ENCODE measurements around the gene HAUS2. TPM values are rescaled to one million over a fixed set of nuclear protein-coding genes. Genes with fewer than 3 reads are reported as not detected.
A peak's percentile ranks its signal among the peaks of the same experiment; 100 is the strongest.

HAUS2 gene
- total and polyA plus RNA-seq, 7 experiments from 2014 or later: 12.0 to 35.4 (median 19.1) TPM

- ATAC-seq: peak; percentile 85
- Histone ChIP-seq H3K36me3 (ENCODE audit: control insufficient read depth in 2 of 3, insufficient read depth in 3 of 3, low read length in 3 of 3) (no peaks in the 10 kb centered on the region), H3K4me1 (ENCODE audit: control insufficient read depth in 2 of 2, insufficient read depth in 2 of 2, low read length in 2 of 2) (peaks cover 14 to 38% of the 10 kb centered on the region in 2 donors), H3K27me3 (ENCODE audit: control insufficient read depth in 2 of 2, insufficient read depth in 2 of 2, low read length in 2 of 2) (no peaks in the 10 kb centered on the region), H3K9me3 (ENCODE audit: control insufficient read depth in 2 of 3, low read length in 3 of 3) (no peaks in the 10 kb centered on the region), H3K27ac (ENCODE audit: low read depth, low read length) (no peak overlapping the region), H3K4me3 (ENCODE audit: low read length) (no peak overlapping the region)
- ChIA-PET POLR2A (interaction anchor here (0.8 to 1.5 kb wide), 2 partner anchors 25 to 27 kb away, joined by 3 to 4 read pairs; no protein-coding TSS in a partner anchor), CTCF (interaction anchor here (0.6 kb wide), 1 partner anchor 52 kb away, joined by 3 read pairs; no protein-coding TSS in a partner anchor)
- intact Hi-C loops (cut with micrococcal nuclease): loop anchor here (1.0 to 10.0 kb wide), 4 partner anchors 27 to 63 kb away; partner anchors contain the start of genes HAUS2 (in 1 of the 2), LRRC57 (in 1 of the 2) and STARD9 (in 1 of the 2)
- Mint-ChIP-seq H3K4me1 (peaks cover 38 to 62% (median 48%) of the 10 kb centered on the region in 7 donors), H3K27ac (peak overlapping the region; percentile 11 to 83 (median 64)), H3K4me3 (peak overlapping the region; percentile 35 to 85 (median 71)), H3K27me3 (no peaks in the 10 kb centered on the region), H3K9me3 (peaks cover 0 to 1% (median 0%) of the 10 kb centered on the region in 11 donors), H3K36me3 (peaks cover 0 to 18% (median 0%) of the 10 kb centered on the region in 5 donors)
- DNase-seq: peak in 5 of 9 donors; percentile 7 to 51 (median 9)
Observed at GRCh38 chr15:42608110-42608531, 59.5 kb downstream of the HAUS2 start.

GRCh38 chr15:42608752-42609488 lies 60.3 kb downstream of the HAUS2 start:
- Mint-ChIP-seq H3K4me1 (peaks cover 38 to 56% (median 44%) of the 10 kb centered on the region in 7 donors), H3K9me3 (no peaks in the 10 kb centered on the region), H3K27ac (peak overlapping the region; percentile 20 to 83 (median 72)), H3K27me3 (no peaks in the 10 kb centered on the region), H3K36me3 (peaks cover 0 to 13% (median 0%) of the 10 kb centered on the region in 5 donors), H3K4me3 (peak overlapping the region; percentile 57 to 80 (median 71))
- DNase-seq (peak in 3 of 9 donors; percentile 4 to 19 (median 13)), ATAC-seq (peak; percentile 63)
- POLR2A ChIA-PET: interaction anchor here (0.7 to 1.5 kb wide), 3 partner anchors 25 to 37 kb away, joined by 3 to 4 read pairs (median 3); no protein-coding TSS in a partner anchor
- peaks cover 14 to 38% of the 10 kb centered on the region in 2 donors for H3K4me1 ChIP-seq (ENCODE audit: control insufficient read depth in 2 of 2, insufficient read depth in 2 of 2, low read length in 2 of 2)
- H3K27me3 ChIP-seq (ENCODE audit: control insufficient read depth in 2 of 2, insufficient read depth in 2 of 2, low read length in 2 of 2): no peaks in the 10 kb centered on the region
- no peak overlapping the region for H3K27ac ChIP-seq (ENCODE audit: low read depth, low read length)
- intact Hi-C loops (cut with micrococcal nuclease): loop anchor here (1.0 to 10.0 kb wide), 4 partner anchors 28 to 64 kb away; partner anchors contain the start of genes HAUS2 (in 1 of the 2), LRRC57 (in 1 of the 2) and STARD9 (in 1 of the 2)
- H3K4me3 ChIP-seq (ENCODE audit: low read length): peak overlapping the region; percentile 3
- no peaks in the 10 kb centered on the region for H3K9me3 ChIP-seq (ENCODE audit: control insufficient read depth in 2 of 3, low read length in 3 of 3)
- no peaks in the 10 kb centered on the region for H3K36me3 ChIP-seq (ENCODE audit: control insufficient read depth in 2 of 3, insufficient read depth in 3 of 3, low read length in 3 of 3)
- CTCF ChIA-PET: interaction anchor here (0.6 kb wide), 1 partner anchor 53 kb away, joined by 3 read pairs; no protein-coding TSS in a partner anchor

GRCh38 chr15:42611532-42611931 lies 62.9 kb downstream of the HAUS2 start:
- peaks cover 14 to 19% of the 10 kb centered on the region in 2 donors for H3K4me1 ChIP-seq (ENCODE audit: control insufficient read depth in 2 of 2, insufficient read depth in 2 of 2, low read length in 2 of 2)
- ATAC-seq (no peak), DNase-seq (no peak)
- CTCF ChIA-PET: no interaction called here
- POLR2A ChIA-PET: no interaction called here
- no peak overlapping the region for H3K4me3 ChIP-seq (ENCODE audit: low read length)
- Mint-ChIP-seq H3K27ac (no peak overlapping the region), H3K9me3 (no peaks in the 10 kb centered on the region), H3K4me3 (no peak overlapping the region), H3K27me3 (no peaks in the 10 kb centered on the region), H3K4me1 (peaks cover 17 to 29% (median 20%) of the 10 kb centered on the region in 7 donors), H3K36me3 (peaks cover 0 to 7% (median 0%) of the 10 kb centered on the region in 5 donors)
- H3K36me3 ChIP-seq (ENCODE audit: control insufficient read depth in 2 of 3, insufficient read depth in 3 of 3, low read length in 3 of 3): no peaks in the 10 kb centered on the region
- H3K9me3 ChIP-seq (ENCODE audit: control insufficient read depth in 2 of 3, low read length in 3 of 3): no peaks in the 10 kb centered on the region
- intact Hi-C loops (cut with micrococcal nuclease): no loop called here
- H3K27me3 ChIP-seq (ENCODE audit: control insufficient read depth in 2 of 2, insufficient read depth in 2 of 2, low read length in 2 of 2): no peaks in the 10 kb centered on the region
- H3K27ac ChIP-seq (ENCODE audit: low read depth, low read length): no peak overlapping the region

- peaks cover 0 to 7% (median 0%) of the 10 kb centered on the region in 5 donors for H3K36me3 Mint-ChIP-seq
- Histone ChIP-seq H3K36me3 (ENCODE audit: control insufficient read depth in 2 of 3, insufficient read depth in 3 of 3, low read length in 3 of 3) (no peaks in the 10 kb centered on the region), H3K4me3 (ENCODE audit: low read length) (no peak overlapping the region), H3K27me3 (ENCODE audit: control insufficient read depth in 2 of 2, insufficient read depth in 2 of 2, low read length in 2 of 2) (no peaks in the 10 kb centered on the region), H3K9me3 (ENCODE audit: control insufficient read depth in 2 of 3, low read length in 3 of 3) (no peaks in the 10 kb centered on the region), H3K4me1 (ENCODE audit: control insufficient read depth in 2 of 2, insufficient read depth in 2 of 2, low read length in 2 of 2) (peaks cover 14 to 16% of the 10 kb centered on the region in 2 donors), H3K27ac (ENCODE audit: low read depth, low read length) (no peak overlapping the region)
- DNase-seq (no peak), ATAC-seq (no peak)
- intact Hi-C loops (cut with micrococcal nuclease): no loop called here
- H3K4me3 Mint-ChIP-seq: no peak overlapping the region
- H3K4me1 Mint-ChIP-seq: peaks cover 15 to 23% (median 19%) of the 10 kb centered on the region in 7 donors
- no peak overlapping the region for H3K27ac Mint-ChIP-seq
- CTCF ChIA-PET: no interaction called here
- no peaks in the 10 kb centered on the region for H3K9me3 Mint-ChIP-seq
- POLR2A ChIA-PET: interaction anchor here (0.6 to 0.7 kb wide), 2 partner anchors 114 to 452 kb away, joined by 3 to 4 read pairs; no protein-coding TSS in a partner anchor
- H3K27me3 Mint-ChIP-seq: no peaks in the 10 kb centered on the region
Observed at GRCh38 chr15:42612367-42612912, 63.8 kb downstream of the HAUS2 start.

- Histone ChIP-seq H3K9me3 (ENCODE audit: control insufficient read depth in 2 of 3, low read length in 3 of 3) (no peaks in the 10 kb centered on the region), H3K27me3 (ENCODE audit: control insufficient read depth in 2 of 2, insufficient read depth in 2 of 2, low read length in 2 of 2) (no peaks in the 10 kb centered on the region), H3K4me3 (ENCODE audit: low read length) (no peak overlapping the region), H3K27ac (ENCODE audit: low read depth, low read length) (no peak overlapping the region), H3K36me3 (ENCODE audit: control insufficient read depth in 2 of 3, insufficient read depth in 3 of 3, low read length in 3 of 3) (no peaks in the 10 kb centered on the region), H3K4me1 (ENCODE audit: control insufficient read depth in 2 of 2, insufficient read depth in 2 of 2, low read length in 2 of 2) (no peaks in the 10 kb centered on the region)
- ATAC-seq (no peak), DNase-seq (no peak)
- Mint-ChIP-seq H3K27me3 (no peaks in the 10 kb centered on the region), H3K27ac (no peak overlapping the region), H3K4me3 (no peak overlapping the region), H3K9me3 (no peaks in the 10 kb centered on the region), H3K36me3 (peaks cover 0 to 1% (median 0%) of the 10 kb centered on the region in 5 donors), H3K4me1 (peaks cover 0 to 6% (median 0%) of the 10 kb centered on the region in 7 donors)
- ChIA-PET POLR2A (interaction anchor here (0.6 to 0.8 kb wide), 3 partner anchors 9 to 15 kb away, joined by 3 to 6 read pairs (median 3); no protein-coding TSS in a partner anchor), CTCF (interaction anchor here (0.6 kb wide), 1 partner anchor 310 kb away, joined by 3 read pairs; no protein-coding TSS in a partner anchor)
- intact Hi-C loops (cut with micrococcal nuclease): no loop called here
Observed at GRCh38 chr15:42616107-42616506, 67.5 kb downstream of the HAUS2 start.
